ENCODE data around the gene POU4F2.
A peak's percentile ranks its signal among the peaks of the same experiment; 100 is the strongest.

POU4F2 gene

DNA sequence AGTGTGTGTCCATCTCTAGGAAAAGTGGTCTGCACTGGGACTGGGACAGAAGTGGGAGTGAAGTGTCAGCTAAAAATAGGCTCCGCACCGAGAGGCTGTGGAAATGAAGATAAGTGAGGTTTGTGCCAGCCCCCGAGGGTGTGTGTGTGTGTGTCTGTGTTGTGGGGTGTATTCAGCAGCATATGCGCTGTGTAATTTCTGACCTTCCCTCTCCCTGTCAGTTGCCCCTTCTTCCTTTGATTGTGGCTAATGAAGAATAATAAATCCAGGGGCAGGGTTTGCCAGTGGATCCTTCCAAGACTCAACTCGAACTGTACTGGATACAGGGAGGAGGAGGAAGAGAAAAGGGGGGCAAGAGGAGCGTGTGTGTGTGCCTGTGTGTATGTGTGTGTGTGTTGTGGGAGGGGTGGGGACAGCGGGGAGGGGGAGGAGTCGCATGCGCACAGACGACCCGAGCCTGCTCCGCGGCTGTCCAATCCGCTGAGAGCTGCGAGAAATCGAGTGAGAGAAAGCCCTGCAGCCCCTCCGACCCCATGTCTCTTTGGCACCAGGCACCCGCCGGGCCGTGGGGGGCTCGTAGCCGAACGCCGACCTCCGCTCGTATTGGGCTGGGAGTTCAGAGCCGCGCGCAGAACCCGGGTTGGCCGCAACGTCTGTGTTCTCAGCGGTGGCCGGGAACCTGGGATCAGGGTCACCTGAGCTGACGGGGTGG lies 916 bp upstream of the POU4F2 start:
- TF ChIP-seq, protein P1, sequence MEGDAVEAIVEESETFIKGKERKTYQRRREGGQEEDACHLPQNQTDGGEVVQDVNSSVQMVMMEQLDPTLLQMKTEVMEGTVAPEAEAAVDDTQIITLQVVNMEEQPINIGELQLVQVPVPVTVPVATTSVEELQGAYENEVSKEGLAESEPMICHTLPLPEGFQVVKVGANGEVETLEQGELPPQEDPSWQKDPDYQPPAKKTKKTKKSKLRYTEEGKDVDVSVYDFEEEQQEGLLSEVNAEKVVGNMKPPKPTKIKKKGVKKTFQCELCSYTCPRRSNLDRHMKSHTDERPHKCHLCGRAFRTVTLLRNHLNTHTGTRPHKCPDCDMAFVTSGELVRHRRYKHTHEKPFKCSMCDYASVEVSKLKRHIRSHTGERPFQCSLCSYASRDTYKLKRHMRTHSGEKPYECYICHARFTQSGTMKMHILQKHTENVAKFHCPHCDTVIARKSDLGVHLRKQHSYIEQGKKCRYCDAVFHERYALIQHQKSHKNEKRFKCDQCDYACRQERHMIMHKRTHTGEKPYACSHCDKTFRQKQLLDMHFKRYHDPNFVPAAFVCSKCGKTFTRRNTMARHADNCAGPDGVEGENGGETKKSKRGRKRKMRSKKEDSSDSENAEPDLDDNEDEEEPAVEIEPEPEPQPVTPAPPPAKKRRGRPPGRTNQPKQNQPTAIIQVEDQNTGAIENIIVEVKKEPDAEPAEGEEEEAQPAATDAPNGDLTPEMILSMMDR (IDR thresholded peaks at IDR 0.05): no peak
- no peak for TF ChIP-seq ZFX (IDR thresholded peaks at IDR 0.05; ENCODE audit: borderline replicate concordance)
- H3K27ac ChIP-seq: peak overlapping the region; percentile 61

DNA sequence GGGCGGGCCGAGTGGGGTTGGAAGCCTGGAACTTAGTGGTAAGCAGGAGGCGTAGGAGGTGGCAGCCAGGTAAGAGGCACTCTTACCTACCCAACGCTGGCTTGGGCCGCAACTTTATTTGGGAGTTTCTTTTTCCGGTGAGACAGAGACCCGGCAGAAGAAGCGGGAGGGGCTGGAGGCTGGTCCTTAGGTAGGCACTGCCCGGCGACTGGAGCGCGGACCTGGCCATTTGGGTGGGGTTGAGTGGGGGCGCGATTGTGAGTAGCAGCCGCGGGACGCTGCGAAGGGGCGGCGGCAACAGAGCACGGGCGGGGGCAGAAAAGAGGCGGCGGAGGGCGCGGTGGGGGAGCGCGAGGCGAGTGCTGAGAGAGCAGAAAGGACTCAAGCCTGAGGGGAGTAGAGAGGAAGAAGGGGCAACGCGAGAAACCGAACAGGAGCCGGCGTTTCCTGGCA lies 334 bp upstream of the POU4F2 start:
- TF ChIP-seq ZFX (IDR thresholded peaks at IDR 0.05; ENCODE audit: borderline replicate concordance): no peak
- TF ChIP-seq, protein P1 (IDR thresholded peaks at IDR 0.05): no peak
- peak overlapping the region; percentile 61 for H3K27ac ChIP-seq

DNA sequence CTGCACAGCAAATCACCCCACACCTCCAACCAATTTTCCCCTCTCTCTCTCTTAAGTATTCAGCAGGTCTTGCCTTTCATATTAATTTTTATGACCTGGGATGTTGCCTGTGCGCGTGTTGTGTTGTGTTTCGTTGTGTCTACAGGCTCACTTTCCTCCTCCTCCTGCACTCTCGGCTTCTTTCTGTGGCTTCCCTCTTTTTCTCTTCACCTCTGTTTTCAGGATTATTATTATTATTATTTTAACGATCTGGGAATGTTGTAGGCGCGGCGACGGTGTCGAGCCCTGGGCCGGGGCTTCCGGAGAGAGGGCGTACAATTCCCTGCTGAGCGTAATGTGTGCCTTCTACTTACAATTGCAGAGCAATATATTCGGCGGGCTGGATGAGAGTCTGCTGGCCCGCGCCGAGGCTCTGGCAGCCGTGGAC lies 826 bp downstream of the POU4F2 start:
- TF ChIP-seq, protein P1 (IDR thresholded peaks at IDR 0.05): no peak
- TF ChIP-seq ZFX (IDR thresholded peaks at IDR 0.05; ENCODE audit: borderline replicate concordance): no peak
- no peak overlapping the region for H3K27ac ChIP-seq

DNA sequence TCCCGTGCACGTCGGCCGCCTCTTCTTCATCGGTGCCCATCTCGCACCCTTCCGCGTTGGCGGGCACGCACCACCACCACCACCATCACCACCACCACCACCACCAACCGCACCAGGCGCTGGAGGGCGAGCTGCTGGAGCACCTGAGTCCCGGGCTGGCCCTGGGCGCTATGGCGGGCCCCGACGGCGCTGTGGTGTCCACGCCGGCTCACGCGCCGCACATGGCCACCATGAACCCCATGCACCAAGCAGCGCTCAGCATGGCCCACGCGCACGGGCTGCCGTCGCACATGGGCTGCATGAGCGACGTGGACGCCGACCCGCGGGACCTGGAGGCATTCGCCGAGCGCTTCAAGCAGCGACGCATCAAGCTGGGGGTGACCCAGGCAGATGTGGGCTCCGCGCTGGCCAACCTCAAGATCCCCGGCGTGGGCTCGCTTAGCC lies 1.4 kb downstream of the POU4F2 start:
- TF ChIP-seq, protein P1 (IDR thresholded peaks at IDR 0.05): no peak
- no peak for TF ChIP-seq ZFX (IDR thresholded peaks at IDR 0.05; ENCODE audit: borderline replicate concordance)

DNA sequence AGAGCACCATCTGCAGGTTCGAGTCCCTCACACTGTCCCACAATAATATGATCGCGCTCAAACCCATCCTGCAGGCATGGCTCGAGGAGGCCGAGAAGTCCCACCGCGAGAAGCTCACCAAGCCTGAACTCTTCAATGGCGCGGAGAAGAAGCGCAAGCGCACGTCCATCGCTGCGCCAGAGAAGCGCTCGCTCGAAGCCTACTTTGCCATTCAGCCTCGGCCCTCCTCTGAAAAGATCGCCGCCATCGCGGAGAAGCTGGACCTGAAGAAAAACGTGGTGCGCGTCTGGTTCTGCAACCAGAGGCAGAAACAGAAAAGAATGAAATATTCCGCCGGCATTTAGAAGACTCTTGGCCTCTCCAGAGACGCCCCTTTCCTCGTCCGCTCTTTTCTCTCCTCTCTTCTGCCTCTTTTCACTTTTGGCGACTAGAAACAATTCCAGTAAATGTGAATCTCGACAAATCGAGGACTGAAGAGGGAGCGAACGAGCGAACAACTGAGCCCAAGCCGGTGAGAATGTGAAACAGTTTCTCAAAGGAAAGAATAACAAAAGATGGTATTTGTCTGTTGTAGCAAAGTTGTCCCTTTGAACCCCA lies 1.9 kb downstream of the POU4F2 start:
- no peak for TF ChIP-seq ZFX (IDR thresholded peaks at IDR 0.05; ENCODE audit: borderline replicate concordance)
- TF ChIP-seq, protein P1 (IDR thresholded peaks at IDR 0.05): no peak
- no peak overlapping the region for H3K27ac ChIP-seq

More for the DNA sequence above, 1.4 kb downstream of the POU4F2 start:
- H3K27ac ChIP-seq: no peak overlapping the region

DNA sequence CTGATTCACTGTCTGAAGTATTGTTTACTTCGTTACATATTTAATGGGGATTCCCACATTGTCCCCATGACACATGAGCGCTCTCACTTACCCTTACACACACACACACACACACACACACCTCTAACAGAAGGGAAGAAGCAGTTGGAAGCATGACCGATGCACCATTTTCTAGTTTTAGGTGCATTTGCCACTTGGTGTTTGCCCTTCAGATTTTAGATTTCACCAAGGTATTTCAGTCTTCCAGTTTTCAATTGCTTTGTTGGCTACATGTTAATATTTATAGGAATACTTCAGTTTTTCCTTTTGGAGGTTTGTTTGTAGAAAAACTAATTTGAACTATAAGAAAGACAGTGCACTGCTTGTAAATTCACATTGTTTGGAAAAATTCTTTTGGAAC lies 3.1 kb downstream of the POU4F2 start:
- no peak overlapping the region for H3K27ac ChIP-seq
- TF ChIP-seq, protein P1 (IDR thresholded peaks at IDR 0.05): no peak
- no peak for TF ChIP-seq ZFX (IDR thresholded peaks at IDR 0.05; ENCODE audit: borderline replicate concordance)

DNA sequence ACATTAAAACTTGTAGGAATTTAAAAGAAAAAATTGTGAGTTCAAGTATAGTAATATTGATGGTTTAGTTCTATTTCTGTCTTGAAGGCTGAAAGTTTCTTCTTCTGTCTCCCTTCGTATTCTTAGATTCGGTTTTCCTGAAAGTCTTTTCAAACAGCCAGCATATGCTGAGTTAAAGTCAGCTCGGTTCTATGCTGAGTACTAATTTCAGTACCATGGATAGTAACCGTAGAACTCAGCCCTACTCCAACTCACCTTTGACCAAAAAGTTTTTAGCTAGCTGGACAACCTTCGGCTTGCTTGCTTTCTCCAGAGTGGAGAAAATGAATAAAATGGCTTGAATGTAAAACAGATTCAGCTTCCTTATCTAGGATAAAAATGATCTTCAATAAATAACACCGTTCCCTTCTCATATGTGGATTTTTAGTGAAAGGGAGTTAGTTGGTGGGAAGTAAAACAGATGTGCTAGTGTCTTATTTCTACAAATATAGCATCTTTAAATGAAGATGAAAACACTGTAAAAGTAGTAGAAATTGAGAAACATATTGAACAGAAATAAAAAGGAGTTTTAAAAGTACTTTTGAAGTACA lies 5.2 kb downstream of the POU4F2 start:
- no peak overlapping the region for H3K27ac ChIP-seq
- TF ChIP-seq, protein P1 (IDR thresholded peaks at IDR 0.05): no peak
- TF ChIP-seq ZFX (IDR thresholded peaks at IDR 0.05; ENCODE audit: borderline replicate concordance): no peak

Measured in 22Rv1 (cell line).